ENCODE measurements around the gene TCEA2.
"Not testable (repeated sequence)": the region's sequence is repeated elsewhere in the genome, so short reads cannot be mapped to it uniquely, and the experiment has no call there.

Gene TCEA2

GRCh38 chr20:64108731-64109681 is 46.0 kb downstream of the TCEA2 start:
- DNase-seq (ENCODE audit: low read depth in 2 of 2), result no peak

- DNase-seq (ENCODE audit: low read depth in 2 of 2), result no peak
Measured at GRCh38 chr20:64109831-64110391, 46.9 kb downstream of the TCEA2 start.

- no peak for DNase-seq (ENCODE audit: low read depth in 2 of 2)
Measured at GRCh38 chr20:64110411-64111068, 47.5 kb downstream of the TCEA2 start.

- DNase-seq (ENCODE audit: low read depth in 2 of 2), result no peak
Measured at GRCh38 chr20:64111841-64112641, 49.0 kb downstream of the TCEA2 start.

- DNase-seq (ENCODE audit: low read depth in 2 of 2), result no peak
Measured at GRCh38 chr20:64112691-64113443, 49.9 kb downstream of the TCEA2 start.

GRCh38 chr20:64113444-64113775 is 50.4 kb downstream of the TCEA2 start:
- no peak for DNase-seq (ENCODE audit: low read depth in 2 of 2)

- DNase-seq (ENCODE audit: low read depth in 2 of 2), result no peak
Measured at GRCh38 chr20:64113796-64114355, 50.9 kb downstream of the TCEA2 start.

GRCh38 chr20:64114356-64114971 is 51.5 kb downstream of the TCEA2 start:
- DNase-seq (ENCODE audit: low read depth in 2 of 2), result no peak

GRCh38 chr20:64115171-64115911 is 52.3 kb downstream of the TCEA2 start:
- DNase-seq (ENCODE audit: low read depth in 2 of 2), result no peak

GRCh38 chr20:64116016-64116415 is 53.0 kb downstream of the TCEA2 start:
- no peak for DNase-seq (ENCODE audit: low read depth in 2 of 2)

- no peak for DNase-seq (ENCODE audit: low read depth in 2 of 2)
Measured at GRCh38 chr20:64116541-64117431, 53.8 kb downstream of the TCEA2 start.

GRCh38 chr20:64117432-64117777 is 54.4 kb downstream of the TCEA2 start:
- not testable (repeated sequence) for DNase-seq (ENCODE audit: low read depth in 2 of 2)

GRCh38 chr20:64119301-64119680 is 56.3 kb downstream of the TCEA2 start:
- no peak for DNase-seq (ENCODE audit: low read depth in 2 of 2)

- no peak for DNase-seq (ENCODE audit: low read depth in 2 of 2)
Measured at GRCh38 chr20:64119681-64120341, 56.8 kb downstream of the TCEA2 start.

- no peak for DNase-seq (ENCODE audit: low read depth in 2 of 2)
Measured at GRCh38 chr20:64121586-64121985, 58.6 kb downstream of the TCEA2 start.

Measured in stimulated activated CD4-positive, alpha-beta T cell treated with anti-CD3 and anti-CD28 coated beads, Interleukin-15, amount 100 ng/mL, for 48 hours (primary cell).